Immature natural killer cell (primary cell): ENCODE measurements around the gene RNF43. TPM values are rescaled to one million over a fixed set of nuclear protein-coding genes. Genes with fewer than 3 reads are reported as not detected.
A peak's percentile ranks its signal among the peaks of the same experiment; 100 is the strongest.

Experiments used
- DNase-seq, 3 donors: peaks; one replicate each; pipeline ENCODE4 v3.0.0; 2022; ENCODE audit warnings: mixed read lengths in 1 of 3
- H3K27ac Mint-ChIP-seq, 6 donors: one replicate each; pipeline ENCODE4 v1.8.0; 2020; ENCODE audit warnings: mixed read lengths in 6 of 6, mild to moderate bottlenecking in 5 of 6, inconsistent platforms in 4 of 6, moderate library complexity in 3 of 6
- H3K27me3 Mint-ChIP-seq, 3 donors: one replicate each; pipeline ENCODE4 v1.8.0; 2020 to 2021; ENCODE audit warnings: low read depth in 3 of 3, mild to moderate bottlenecking in 3 of 3, mixed read lengths in 3 of 3, moderate library complexity in 3 of 3, inconsistent platforms in 1 of 3
- H3K36me3 Mint-ChIP-seq, 3 donors: one replicate each; pipeline ENCODE4 v1.8.0; 2020; ENCODE audit warnings: mixed read lengths in 3 of 3, inconsistent platforms in 2 of 3, mild to moderate bottlenecking in 2 of 3
- H3K4me1 Mint-ChIP-seq, 2 donors: one replicate each; pipeline ENCODE4 v1.8.0; 2020; ENCODE audit warnings: inconsistent platforms in 2 of 2, mild to moderate bottlenecking in 2 of 2, mixed read lengths in 2 of 2, moderate library complexity in 1 of 2
- H3K4me3 Mint-ChIP-seq, 5 donors: one replicate each; pipeline ENCODE4 v1.8.0; 2020; ENCODE audit warnings: mild to moderate bottlenecking in 5 of 5, mixed read lengths in 5 of 5, inconsistent platforms in 3 of 5, moderate library complexity in 3 of 5
- H3K9me3 Mint-ChIP-seq, 6 donors: one replicate each; pipeline ENCODE4 v1.8.0; 2020; ENCODE audit warnings: mild to moderate bottlenecking in 6 of 6, mixed read lengths in 6 of 6, inconsistent platforms in 4 of 6, moderate library complexity in 3 of 6
- polyA plus RNA-seq, 3 donors: library from polyadenylated mRNA; unstranded; fragments of 300-500 nt; fragmentation: Illumina TruSeq; gene quantifications; one replicate each; pipeline ENCODE4 v1.2.3, GENCODE V29; 2021

The RNF43 gene
- polyA plus RNA-seq, 3 donors from 2014 or later, result 0.58 to 2.1 (median 1.3) TPM

- H3K27me3 Mint-ChIP-seq, result peaks cover 0 to 6% (median 0%) of the 10 kb centered on the region in 3 donors
- no peaks in the 10 kb centered on the region for H3K9me3 Mint-ChIP-seq
- no peak overlapping the region for H3K27ac Mint-ChIP-seq
- no peak for DNase-seq
- peaks cover 5 to 18% (median 10%) of the 10 kb centered on the region in 3 donors for H3K36me3 Mint-ChIP-seq
- peaks cover 49 to 52% of the 10 kb centered on the region in 2 donors for H3K4me1 Mint-ChIP-seq
- H3K4me3 Mint-ChIP-seq, result no peak overlapping the region
Observed at GRCh38 chr17:58375256-58375655, 42.1 kb downstream of the RNF43 start.

DNA sequence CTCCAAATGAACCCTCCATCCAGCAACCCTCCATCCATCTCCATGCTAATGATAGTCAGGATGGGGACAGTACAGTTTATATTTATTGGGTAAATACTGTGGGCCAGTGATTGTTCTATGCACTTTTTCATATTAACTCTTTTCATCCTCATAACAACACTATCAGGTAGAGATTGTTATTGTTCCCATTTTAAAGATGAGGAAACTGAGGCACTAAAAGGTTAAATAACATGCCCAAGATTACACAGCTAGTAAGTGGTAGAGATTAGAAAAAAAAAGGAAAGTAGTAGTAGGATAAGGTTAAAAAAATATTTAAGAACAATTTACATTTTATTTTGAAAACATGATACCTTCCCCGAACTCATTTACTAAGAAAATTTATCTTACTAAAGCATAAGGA lies 43.4 kb downstream of the RNF43 start:
- Mint-ChIP-seq H3K36me3 (peaks cover 5 to 24% (median 10%) of the 10 kb centered on the region in 3 donors), H3K27me3 (peaks cover 0 to 3% (median 0%) of the 10 kb centered on the region in 3 donors), H3K9me3 (no peaks in the 10 kb centered on the region), H3K4me3 (no peak overlapping the region), H3K27ac (peak overlapping the region in 2 of 6 donors; percentile 40 to 46), H3K4me1 (peaks cover 48 to 52% of the 10 kb centered on the region in 2 donors)
- DNase-seq, result no peak

DNA sequence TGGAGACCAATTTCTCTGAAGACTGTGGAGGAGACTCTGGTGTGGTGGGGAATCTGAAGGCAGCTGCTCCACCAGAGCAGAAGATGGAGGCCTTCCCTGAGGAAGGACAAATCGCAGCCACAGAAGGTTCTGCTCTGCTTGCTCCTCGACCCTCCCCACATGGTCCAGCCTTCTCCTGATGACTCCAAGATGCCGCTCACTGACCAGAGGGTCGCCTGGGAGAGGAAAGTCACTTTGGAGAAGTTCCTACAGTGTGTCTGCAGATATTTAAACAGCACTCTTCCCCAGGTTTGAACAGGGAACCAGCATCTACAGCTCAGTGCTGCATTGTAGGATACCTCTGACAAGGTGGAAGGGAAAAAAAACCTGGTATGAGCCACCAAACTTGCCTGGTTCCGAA lies 44.3 kb downstream of the RNF43 start:
- Mint-ChIP-seq H3K9me3 (no peaks in the 10 kb centered on the region), H3K27me3 (peaks cover 0 to 3% (median 0%) of the 10 kb centered on the region in 3 donors), H3K4me3 (no peak overlapping the region), H3K27ac (peak overlapping the region in 2 of 6 donors; percentile 72 to 84), H3K36me3 (peaks cover 5 to 25% (median 10%) of the 10 kb centered on the region in 3 donors), H3K4me1 (peaks cover 49% of the 10 kb centered on the region in 2 donors)
- no peak for DNase-seq

- no peak for DNase-seq
- peaks cover 5 to 25% (median 10%) of the 10 kb centered on the region in 3 donors for H3K36me3 Mint-ChIP-seq
Observed at GRCh38 chr17:58371300-58371950, 45.9 kb downstream of the RNF43 start.

DNA sequence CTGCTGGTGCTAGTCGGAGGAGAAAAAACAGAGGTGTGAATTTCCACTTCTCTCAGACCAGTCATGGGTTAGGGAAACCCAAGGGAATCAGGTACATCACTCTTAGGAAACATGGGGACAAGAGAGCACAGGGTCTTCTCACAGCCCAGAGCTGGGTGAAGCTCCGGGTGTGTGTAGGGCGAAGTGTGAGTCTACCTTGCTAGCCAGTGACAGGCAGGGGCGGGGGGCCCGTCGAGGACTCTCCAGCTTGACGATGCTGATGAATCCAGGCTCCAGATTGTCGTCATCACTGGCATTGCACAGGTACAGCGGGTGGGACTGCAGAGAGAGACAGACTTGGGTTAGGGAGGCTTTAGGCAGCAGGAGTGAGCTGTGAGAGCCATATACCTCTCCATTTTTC lies 46.6 kb downstream of the RNF43 start:
- Mint-ChIP-seq H3K4me1 (peaks cover 49 to 57% of the 10 kb centered on the region in 2 donors), H3K27me3 (peaks cover 0 to 3% (median 0%) of the 10 kb centered on the region in 3 donors), H3K27ac (peak overlapping the region; percentile 64 to 93 (median 90)), H3K36me3 (peaks cover 5 to 25% (median 10%) of the 10 kb centered on the region in 3 donors), H3K4me3 (peak overlapping the region; percentile 77 to 93 (median 89)), H3K9me3 (no peaks in the 10 kb centered on the region)
- DNase-seq, result no peak

More at GRCh38 chr17:58371300-58371950, 45.9 kb downstream of the RNF43 start:
- Mint-ChIP-seq H3K4me1 (peaks cover 49 to 57% of the 10 kb centered on the region in 2 donors), H3K9me3 (no peaks in the 10 kb centered on the region), H3K4me3 (peak overlapping the region; percentile 46 to 93 (median 78)), H3K27me3 (peaks cover 0 to 3% (median 0%) of the 10 kb centered on the region in 3 donors), H3K27ac (peak overlapping the region; percentile 64 to 93 (median 87))

- Mint-ChIP-seq H3K4me1 (peaks cover 49 to 57% of the 10 kb centered on the region in 2 donors), H3K36me3 (peaks cover 5 to 25% (median 10%) of the 10 kb centered on the region in 3 donors), H3K27ac (peak overlapping the region; percentile 64 to 93 (median 90)), H3K27me3 (peaks cover 0 to 3% (median 0%) of the 10 kb centered on the region in 3 donors), H3K9me3 (no peaks in the 10 kb centered on the region), H3K4me3 (peak overlapping the region; percentile 77 to 93 (median 89))
- DNase-seq, result peak; percentile 27 to 42 (median 37)
Observed at GRCh38 chr17:58370309-58370708, 47.0 kb downstream of the RNF43 start.

DNA sequence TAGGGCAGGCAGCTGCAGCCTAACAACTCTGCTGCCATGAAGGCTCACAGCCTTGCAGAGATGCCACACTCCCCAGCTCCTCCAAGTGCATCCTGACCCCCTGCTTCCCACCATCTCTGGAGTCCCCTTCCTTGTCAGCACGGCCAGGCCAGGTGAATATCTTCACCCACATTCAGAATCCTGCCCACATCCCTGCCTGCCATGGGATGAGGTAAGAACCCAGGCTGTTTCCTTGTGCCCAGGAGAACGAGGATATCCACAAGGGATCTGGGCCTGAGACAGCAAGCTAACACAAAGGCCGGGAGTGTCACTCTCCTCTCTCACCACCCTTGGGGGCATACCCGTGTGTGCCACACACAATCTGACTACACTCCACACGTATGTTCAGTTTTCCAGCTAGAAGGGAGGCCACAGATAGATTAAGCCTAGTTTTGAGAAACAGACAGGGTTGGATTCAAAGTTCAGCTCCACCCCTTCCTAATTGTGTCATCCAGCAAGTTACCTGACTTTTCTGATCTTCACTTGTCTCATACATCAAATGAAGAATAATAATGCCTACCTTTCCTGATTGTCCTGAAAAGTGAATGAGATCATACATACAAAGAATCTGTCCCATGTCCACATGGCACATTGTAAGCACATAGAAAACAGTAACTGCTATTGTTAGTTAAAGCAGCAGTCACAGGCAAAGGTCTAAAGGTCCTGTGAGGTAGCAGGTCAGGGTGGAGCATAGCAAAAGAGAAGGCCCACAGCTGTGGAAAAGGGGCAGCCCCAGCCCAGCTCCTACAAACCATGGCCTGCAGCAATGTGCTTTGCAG lies 47.9 kb downstream of the RNF43 start:
- Mint-ChIP-seq H3K27ac (peak overlapping the region; percentile 64 to 93 (median 90)), H3K9me3 (no peaks in the 10 kb centered on the region), H3K4me1 (peaks cover 49 to 57% of the 10 kb centered on the region in 2 donors), H3K27me3 (peaks cover 0 to 3% (median 2%) of the 10 kb centered on the region in 3 donors), H3K4me3 (peak overlapping the region; percentile 65 to 93 (median 77)), H3K36me3 (peaks cover 0 to 19% (median 5%) of the 10 kb centered on the region in 3 donors)
- DNase-seq, result no peak

GRCh38 chr17:58368860-58369213 lies 48.5 kb downstream of the RNF43 start:
- H3K4me1 Mint-ChIP-seq, result peaks cover 49 to 57% of the 10 kb centered on the region in 2 donors
- H3K27me3 Mint-ChIP-seq, result peaks cover 0 to 3% (median 2%) of the 10 kb centered on the region in 3 donors
- H3K36me3 Mint-ChIP-seq, result peaks cover 0 to 18% (median 5%) of the 10 kb centered on the region in 3 donors
- no peaks in the 10 kb centered on the region for H3K9me3 Mint-ChIP-seq
- peak overlapping the region; percentile 64 to 93 (median 90) for H3K27ac Mint-ChIP-seq
- DNase-seq, result no peak
- peak overlapping the region; percentile 29 to 93 (median 77) for H3K4me3 Mint-ChIP-seq

Other genes with a start within 250 kb of the RNF43 start
- gene EPX, start 224.8 kb downstream of the RNF43 start, polyA plus RNA-seq, result not detected
- 1 to 10 TPM; 1.6 to 7.9 (median 6.4) TPM for gene MKS1, start 198.3 kb downstream of the RNF43 start, polyA plus RNA-seq
- under 1 TPM in 2 of 3 donors, not detected in 1; 0.09 to 0.22 TPM for gene LPO, start 178.9 kb downstream of the RNF43 start, polyA plus RNA-seq
- not detected for gene MPO, start 136.6 kb downstream of the RNF43 start, polyA plus RNA-seq
- 10 to 100 TPM in 1 of 3 donors, 1 to 10 TPM in 2; 7.1 to 32.1 (median 8.4) TPM for gene TSPOAP1, start 88.7 kb downstream of the RNF43 start, polyA plus RNA-seq
- gene SUPT4H1, start 65.3 kb downstream of the RNF43 start, polyA plus RNA-seq, result 100 to 1,000 TPM; 133 to 170 (median 136) TPM
- gene HSF5, start 70.9 kb upstream of the RNF43 start, polyA plus RNA-seq, result under 1 TPM in 1 of 3 donors, not detected in 2; 0.16 TPM
- gene MTMR4, start 97.1 kb upstream of the RNF43 start, polyA plus RNA-seq, result 10 to 100 TPM in 2 of 3 donors, 1 to 10 TPM in 1; 9.3 to 24.2 (median 20.5) TPM